Measurements from ENCODE around the gene KY.

Gene KY, protein sequence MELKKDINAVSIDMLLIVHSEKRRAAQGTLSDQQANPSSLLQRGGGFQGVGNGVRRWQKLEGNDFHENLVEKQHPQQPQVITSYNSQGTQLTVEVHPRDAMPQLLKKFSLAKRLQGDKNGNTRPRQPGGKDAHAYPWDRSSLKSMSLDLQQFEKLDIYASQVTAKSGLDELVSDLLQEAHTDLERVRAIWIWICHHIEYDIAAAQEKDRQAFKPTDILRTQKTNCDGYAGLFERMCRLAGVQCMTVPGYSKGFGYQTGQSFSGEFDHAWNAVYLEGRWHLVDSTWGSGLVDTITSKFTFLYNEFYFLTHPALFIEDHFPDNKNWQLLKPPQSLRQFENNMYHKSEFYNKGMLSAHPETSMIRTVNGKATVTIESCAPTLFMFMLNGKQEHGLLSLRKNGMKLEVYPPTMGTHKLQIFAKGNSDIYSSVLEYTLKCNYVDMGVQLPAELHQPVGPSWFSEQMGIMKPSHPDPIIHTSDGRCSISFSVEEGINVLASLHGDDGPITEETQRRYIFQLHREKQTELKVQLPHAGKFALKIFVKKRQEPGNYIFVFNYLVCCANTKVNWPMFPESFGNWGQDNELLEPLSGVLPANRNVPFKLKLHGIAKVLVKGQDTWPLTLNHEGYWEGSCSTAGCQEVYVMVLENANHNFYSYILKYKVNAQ

DNA sequence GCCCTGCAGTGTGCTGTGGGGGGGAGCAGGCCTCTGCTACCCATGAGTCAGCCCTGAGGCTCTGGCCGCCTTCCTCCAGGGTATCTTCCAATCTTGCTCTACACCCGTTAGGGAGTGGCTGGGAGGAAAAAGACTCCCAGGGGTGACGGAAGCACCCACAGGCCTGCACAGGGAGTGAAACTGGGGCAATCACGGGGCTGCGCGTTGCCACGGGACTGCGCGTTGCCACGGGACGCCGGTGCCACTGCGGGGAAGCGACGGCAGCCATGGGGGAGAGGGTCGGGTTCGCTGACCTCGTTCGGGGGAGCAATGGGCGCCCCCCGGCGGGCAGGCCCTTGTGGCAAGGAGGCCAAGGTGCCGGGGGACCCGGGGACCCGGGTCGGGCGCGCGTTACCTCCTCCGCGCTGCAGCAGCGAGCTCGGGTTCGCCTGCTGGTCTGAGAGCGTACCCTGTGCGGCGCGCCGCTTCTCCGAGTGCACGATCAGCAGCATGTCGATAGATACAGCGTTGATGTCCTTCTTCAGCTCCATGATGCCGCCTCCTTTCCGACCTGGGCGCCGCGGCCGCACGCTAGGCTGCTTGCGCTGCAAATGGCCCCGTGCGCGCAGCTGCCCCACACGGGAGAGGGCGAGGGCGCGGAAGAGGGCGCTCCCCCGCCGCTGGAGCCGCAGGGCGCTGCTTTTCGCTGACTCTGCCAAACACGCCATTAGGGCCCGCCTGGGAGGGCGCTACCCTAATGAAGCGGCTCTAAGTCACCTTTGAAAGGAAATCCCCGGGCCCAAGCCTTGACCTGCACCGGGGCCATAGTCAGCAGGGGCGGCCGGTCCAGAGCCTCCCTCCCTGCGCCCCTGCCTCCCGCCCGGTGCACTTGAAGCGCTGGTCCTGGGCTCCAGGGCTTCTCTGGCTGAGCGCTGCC is at the start of gene KY:
KY (minus strand) TSS at position 592 of the 916 bp plus-strand sequence; CDS start at position 530, 62 bp downstream.
- DNase-seq (ENCODE audit: low read depth) = no peak

DNA sequence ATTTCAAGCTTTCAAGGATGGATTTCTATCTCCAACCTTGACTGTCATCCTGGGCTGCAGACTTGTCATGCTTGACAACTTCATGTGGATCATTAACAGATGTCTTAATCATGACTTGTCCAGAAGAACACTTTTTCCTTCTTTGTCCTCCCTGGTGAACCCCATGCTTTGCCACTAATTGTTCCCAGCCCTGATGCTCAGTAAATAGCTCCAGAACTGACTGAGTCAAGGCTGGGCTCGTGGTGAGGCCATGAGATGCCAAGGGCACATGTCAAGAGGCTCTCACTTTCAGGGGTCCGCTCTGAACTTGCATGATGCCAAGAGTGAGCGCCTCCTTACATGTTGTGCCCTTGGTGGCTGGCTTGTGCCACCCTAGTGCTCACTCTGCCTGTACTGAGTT is 48.9 kb upstream of the KY start:
- DNase-seq (ENCODE audit: low read depth) = no peak

GRCh38 chr3:134699141-134699711 is 48.4 kb upstream of the KY start:
- no peak for DNase-seq (ENCODE audit: low read depth)

DNA sequence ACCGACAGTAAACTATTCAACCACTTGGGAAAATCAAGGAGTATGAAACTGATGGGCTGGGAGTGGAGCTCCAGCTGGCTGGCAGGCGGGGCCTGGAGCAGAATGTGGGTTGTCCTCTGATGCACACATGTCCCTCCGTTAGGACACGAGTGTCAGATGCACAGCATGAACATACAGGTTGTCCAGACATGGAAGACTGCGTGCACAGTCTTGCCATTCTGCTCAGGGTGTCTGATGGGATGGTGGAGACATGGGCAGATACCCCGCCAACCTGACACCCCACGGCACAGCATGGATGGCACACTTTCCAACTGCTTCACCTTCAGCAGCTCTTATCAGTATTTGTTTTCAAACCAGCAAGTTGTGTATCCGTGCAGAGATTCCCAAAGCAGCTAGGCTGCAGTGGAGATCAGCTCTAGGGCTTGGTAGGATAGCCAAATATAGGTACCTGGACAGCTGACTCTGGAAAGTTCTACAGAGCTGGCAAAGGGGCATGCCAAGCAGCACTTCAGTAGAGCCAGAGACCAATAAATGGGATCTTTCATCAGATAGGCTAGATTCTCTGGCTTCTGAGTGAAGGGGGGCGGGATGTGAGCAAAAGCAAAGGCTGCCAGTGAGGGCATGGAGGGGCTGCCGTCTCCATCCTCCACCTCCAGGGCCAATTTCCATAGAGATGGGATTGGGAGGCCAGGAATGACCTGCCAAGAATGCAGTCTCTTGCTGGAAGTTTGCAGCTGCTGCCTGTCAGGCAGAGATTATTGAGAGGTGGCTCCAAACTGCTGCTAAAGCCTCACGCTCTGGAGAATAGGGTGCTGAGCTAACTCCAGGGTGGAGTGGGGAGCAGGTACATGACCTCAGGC is 47.2 kb upstream of the KY start:
- DNase-seq (ENCODE audit: low read depth) = no peak

GRCh38 chr3:134696155-134696554 is 45.3 kb upstream of the KY start:
- no peak for DNase-seq (ENCODE audit: low read depth)

DNA sequence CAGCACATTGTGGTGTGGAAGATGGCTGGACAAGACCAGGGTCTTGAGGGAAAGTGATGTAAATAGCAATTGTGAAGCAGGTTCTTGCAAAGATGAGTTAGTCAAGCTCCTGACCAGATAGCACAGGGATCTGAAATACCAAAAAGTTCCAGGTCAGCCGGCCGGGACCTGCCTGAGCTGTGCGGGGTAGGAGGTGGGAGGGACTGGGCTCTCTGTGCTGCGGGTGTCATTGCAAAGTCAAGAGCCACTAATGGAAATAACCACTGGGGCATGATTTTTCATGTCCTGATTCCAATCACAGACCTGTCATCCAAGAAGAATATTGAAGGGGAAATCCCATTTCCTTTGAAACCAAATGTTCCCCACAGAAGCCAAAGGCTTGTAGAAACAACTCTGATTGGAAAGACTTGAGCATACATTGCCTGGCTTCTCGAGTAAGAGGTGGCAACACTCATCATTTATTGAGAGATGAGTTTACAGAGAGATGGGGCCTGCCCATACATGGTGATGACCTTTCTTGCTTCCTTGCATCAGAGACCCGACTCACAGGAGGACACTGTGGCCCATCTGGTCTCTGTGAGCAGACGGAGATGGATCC is 44.2 kb upstream of the KY start:
- DNase-seq (ENCODE audit: low read depth) = no peak

GRCh38 chr3:134694466-134694865 is 43.6 kb upstream of the KY start:
- DNase-seq (ENCODE audit: low read depth) = no peak

GRCh38 chr3:134693804-134694203 is 43.0 kb upstream of the KY start:
- DNase-seq (ENCODE audit: low read depth) = no peak

- no peak for DNase-seq (ENCODE audit: low read depth)
Observed at GRCh38 chr3:134693226-134693625, 42.4 kb upstream of the KY start.

DNA sequence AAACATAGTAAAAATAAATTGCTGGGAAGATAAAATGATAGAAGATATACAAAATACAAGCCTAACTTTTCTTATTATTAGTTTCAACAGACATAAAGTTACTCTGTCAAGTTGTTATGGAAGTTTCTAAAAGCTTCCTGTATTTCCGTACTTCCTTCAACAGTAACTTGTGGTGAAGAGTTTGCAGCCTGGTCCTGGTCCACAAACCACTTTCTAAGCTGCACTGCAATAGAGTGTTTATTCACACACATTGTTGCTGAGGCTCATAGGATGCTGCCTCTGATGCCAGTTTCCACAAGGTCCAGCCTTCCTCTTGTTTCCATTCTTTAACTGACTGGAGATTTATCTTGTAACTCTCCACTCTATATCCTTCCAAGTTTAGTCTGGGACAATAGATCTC is 39.4 kb upstream of the KY start:
- no peak for DNase-seq (ENCODE audit: low read depth)

DNA sequence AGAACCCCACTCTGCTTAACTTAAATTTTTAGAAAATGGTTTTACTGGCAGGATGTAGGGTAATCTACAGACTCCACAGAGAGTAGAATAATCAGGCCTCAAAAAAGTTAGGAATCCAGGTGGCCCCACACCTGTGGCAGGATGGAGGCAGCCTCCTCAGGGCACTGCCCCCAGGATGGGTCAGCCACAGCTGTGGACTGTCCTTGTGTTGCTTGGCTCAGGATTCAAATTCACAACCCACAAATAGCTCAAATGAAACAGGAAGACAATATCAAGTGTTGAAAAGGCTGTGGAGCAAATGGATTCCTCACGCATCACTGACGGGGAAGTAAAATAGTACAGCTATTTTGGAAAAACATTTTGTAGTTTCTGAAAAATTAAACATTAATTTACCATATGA is 36.8 kb upstream of the KY start:
- DNase-seq (ENCODE audit: low read depth) = no peak

GRCh38 chr3:134685929-134686802 is 35.3 kb upstream of the KY start:
- peak; percentile 38 for DNase-seq (ENCODE audit: low read depth)

DNA sequence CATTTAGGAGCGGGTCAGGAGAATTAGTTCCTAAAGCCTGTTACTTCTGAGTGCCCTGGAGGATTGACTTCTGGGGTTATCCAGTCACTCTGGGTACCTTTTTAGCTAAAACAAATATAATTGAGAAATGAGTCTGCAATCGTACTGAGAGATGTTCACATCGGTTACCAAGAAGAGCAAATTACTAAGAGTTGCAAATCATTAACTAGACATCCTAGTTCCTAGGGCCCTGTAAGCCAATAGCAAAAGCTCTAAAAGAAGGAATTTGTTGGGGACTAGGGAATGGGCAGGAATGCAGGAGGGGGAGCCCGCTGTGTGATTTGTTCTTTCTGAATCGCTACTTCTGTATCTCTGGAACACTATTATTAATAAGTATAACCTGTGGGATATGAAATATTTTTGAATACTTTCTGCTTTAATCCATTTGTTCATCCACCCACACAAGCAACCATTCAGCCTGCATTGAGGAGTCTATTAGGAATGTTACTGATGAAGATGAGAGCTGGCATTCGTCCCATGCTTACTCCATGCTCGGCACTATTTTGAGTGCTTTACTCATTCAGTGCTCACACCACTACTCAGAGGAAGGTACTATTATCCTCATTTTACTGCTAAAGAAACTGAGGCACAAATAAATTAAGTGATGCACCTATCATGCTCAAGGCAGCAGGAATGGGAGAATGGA is 31.5 kb upstream of the KY start:
- no peak for DNase-seq (ENCODE audit: low read depth)

DNA sequence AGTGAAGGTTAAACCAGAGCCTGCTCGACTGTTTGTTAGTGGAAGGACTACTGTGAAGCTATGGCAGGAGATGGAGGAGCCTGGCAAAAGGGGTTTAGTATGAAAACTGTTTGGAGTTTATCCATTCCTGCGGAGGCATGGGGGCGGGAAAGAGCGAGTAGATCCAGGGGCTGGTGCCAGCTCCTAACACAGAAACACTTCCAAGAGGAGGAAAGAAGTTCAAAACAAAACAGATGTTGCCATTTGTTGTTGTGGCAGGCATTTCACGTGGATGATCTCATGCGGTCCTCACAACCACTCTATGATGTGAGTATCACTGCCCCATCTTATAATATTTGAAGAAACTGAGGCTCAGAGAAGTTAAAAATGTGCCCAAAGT is 30.7 kb upstream of the KY start:
- no peak for DNase-seq (ENCODE audit: low read depth)

GRCh38 chr3:134680796-134681521 is 30.1 kb upstream of the KY start:
- DNase-seq (ENCODE audit: low read depth) = no peak

DNA sequence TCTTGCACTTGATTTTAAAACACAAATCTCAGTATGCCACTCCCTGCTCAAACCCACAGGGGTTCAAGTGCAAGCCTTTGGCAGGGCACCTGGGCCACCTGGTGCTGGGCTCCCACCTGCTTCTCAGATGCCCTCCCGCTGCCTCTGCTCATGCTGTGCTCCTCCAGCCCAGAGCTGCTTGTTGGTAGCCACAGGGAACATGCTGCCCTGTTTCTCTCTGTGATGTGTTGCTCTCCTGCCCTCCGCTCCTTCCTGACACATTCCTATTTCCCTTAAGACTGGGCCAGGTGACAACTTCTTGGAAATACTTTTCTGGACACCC is 27.1 kb upstream of the KY start:
- DNase-seq (ENCODE audit: low read depth) = no peak

DNA sequence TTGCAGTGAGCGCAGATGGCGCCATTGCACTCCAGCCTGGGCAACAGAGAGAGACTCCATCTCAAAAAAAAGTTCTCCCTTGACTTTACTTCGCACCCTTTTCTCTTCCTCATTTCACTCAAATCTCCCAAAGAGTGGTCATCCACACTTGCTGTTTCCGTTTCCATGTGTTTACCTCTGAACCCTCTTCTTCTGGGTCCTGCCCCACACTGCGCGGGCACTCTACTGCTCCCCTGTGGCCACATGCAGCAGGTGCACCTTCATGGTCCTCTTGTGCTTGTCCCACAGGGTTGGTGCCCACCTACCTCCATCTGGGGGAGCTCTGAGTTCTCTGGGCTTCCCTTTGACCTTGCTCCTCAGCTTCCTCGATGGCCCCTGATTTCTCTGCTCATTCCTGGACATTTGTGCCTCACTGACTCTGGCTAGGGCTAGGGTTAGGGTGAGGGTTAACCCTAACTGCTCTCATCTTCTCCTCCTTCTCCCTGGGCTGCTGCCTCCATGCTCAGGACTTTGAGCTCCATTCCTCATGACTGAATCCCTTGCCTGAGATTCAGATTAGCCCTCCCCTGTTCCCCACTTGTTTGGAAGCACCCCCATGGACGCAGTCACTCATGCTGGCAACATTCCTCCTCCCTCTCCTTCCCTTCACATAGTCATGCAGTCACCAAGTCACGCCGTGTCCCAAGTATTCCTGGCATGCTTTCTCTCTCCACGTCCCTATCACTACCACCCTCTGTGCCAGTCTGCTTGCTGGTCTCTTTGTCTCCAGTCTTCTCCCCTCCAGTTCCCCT is 26.6 kb upstream of the KY start:
- no peak for DNase-seq (ENCODE audit: low read depth)

DNA sequence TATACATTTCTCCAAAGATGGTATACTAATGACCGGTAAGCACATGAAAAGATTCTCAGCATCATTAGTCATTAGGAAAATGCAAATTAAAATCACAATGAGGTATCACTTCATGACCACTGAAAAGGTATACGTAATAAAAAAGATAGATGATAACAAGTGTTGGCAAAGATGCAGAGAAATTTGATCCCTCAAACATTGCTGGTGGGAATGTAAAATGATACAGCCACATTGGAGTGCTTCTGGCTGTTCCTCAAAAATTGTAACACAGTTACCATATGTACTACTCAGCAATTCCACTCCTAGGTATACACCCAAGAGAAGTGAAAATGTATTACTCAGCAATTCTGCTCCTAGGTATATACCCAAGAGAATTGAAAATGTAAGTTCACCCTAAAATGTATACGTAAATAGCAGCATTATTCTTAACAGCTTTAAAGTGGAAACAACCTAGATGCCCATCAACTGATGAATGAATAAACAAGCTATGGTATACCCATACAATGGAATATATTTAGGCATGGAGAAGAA is 25.0 kb upstream of the KY start:
- no peak for DNase-seq (ENCODE audit: low read depth)
